Measurements from ENCODE around the gene MRPL53.
"Not testable (repeated sequence)": the region's sequence is repeated elsewhere in the genome, so short reads cannot be mapped to it uniquely, and the experiment has no call there.

Gene MRPL53

DNA sequence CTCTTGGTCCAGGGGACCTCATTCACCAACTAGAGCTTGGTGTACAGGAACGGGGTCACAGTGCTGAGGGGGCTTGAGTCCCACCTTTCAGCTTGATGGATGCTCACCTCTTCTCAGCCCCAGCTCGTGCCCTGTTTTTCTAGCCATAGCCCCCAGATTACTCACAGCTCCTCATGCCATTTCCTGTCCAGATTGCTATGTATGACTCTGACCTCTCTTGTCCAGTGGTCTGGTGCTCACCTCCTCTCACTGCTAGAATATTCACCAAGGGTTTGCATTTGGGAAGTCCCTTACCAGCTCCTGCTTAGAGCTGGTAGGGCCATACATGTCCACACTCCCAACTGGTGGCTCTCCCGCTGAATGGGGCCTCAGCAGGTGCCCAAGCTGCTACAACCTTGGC, 21.1 kb upstream of the MRPL53 start:
- TF ChIP-seq, protein P1, sequence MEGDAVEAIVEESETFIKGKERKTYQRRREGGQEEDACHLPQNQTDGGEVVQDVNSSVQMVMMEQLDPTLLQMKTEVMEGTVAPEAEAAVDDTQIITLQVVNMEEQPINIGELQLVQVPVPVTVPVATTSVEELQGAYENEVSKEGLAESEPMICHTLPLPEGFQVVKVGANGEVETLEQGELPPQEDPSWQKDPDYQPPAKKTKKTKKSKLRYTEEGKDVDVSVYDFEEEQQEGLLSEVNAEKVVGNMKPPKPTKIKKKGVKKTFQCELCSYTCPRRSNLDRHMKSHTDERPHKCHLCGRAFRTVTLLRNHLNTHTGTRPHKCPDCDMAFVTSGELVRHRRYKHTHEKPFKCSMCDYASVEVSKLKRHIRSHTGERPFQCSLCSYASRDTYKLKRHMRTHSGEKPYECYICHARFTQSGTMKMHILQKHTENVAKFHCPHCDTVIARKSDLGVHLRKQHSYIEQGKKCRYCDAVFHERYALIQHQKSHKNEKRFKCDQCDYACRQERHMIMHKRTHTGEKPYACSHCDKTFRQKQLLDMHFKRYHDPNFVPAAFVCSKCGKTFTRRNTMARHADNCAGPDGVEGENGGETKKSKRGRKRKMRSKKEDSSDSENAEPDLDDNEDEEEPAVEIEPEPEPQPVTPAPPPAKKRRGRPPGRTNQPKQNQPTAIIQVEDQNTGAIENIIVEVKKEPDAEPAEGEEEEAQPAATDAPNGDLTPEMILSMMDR (IDR thresholded peaks at IDR 0.05; ENCODE audit: low read depth, low read length): no peak
- no peak for DNase-seq (ENCODE audit: extremely low read depth, low read depth)

DNA sequence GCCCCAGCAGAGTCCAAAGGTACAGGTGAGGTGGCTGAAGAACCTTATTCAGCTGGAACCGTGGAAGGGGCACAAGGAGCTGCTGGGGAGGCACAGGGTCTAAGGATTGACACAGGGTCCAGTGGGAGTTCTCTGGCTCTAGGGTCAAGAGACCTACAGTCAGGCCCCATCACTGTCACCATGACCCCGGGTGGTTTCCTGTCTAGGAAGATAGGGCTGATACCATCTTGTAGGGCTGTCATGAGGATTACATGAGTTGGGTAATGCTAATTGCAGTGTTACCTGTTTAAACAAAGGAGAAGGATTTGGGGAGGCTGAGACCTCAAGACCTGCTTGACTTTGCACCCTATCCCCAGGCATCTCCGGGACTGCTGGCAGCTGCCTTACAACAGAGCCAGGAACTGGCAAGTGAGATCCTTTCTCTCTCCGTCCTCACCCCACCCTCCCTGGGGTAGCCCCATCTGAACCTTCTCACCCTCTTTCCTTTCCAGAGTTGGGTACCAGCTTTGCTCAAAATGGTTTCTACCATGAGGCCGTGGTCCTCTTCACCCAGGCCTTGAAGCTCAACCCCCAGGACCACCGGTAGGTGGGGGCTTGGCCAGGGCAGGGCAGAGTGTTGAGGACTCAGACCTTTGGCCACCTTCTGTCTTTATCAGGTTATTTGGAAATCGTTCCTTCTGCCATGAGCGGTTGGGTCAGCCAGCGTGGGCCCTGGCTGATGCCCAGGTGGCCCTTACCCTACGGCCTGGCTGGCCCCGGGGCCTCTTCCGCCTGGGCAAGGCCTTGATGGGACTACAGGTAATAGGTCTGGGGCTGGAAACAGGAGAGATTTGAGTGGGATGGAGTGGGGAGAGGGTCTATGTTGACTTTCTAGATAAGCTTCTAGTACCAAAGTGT, 19.4 kb upstream of the MRPL53 start:
- TF ChIP-seq, protein P1 (IDR thresholded peaks at IDR 0.05; ENCODE audit: low read depth, low read length): no peak
- DNase-seq (ENCODE audit: extremely low read depth, low read depth): no peak

DNA sequence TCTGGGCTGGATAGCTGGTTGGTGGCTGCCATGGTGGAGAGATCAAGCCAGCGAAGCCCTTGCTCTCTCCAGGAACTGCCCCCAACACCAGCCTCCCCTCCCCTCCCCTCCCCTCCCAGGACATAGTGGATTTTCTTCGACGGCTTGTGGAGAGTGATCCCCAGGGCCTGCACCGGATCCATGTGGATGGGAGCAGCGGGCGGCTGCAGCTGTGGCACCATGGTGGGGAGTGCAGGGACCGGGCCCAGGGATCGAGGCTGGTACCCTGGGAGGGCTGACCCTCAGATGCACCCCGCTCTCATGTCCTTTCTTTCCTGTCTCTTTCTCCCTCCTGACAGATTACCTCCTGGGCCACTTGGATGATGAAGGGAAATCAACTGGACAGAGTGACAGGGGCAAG, 17.4 kb upstream of the MRPL53 start:
- TF ChIP-seq, protein P1 (IDR thresholded peaks at IDR 0.05; ENCODE audit: low read depth, low read length): no peak
- DNase-seq (ENCODE audit: extremely low read depth, low read depth): no peak

DNA sequence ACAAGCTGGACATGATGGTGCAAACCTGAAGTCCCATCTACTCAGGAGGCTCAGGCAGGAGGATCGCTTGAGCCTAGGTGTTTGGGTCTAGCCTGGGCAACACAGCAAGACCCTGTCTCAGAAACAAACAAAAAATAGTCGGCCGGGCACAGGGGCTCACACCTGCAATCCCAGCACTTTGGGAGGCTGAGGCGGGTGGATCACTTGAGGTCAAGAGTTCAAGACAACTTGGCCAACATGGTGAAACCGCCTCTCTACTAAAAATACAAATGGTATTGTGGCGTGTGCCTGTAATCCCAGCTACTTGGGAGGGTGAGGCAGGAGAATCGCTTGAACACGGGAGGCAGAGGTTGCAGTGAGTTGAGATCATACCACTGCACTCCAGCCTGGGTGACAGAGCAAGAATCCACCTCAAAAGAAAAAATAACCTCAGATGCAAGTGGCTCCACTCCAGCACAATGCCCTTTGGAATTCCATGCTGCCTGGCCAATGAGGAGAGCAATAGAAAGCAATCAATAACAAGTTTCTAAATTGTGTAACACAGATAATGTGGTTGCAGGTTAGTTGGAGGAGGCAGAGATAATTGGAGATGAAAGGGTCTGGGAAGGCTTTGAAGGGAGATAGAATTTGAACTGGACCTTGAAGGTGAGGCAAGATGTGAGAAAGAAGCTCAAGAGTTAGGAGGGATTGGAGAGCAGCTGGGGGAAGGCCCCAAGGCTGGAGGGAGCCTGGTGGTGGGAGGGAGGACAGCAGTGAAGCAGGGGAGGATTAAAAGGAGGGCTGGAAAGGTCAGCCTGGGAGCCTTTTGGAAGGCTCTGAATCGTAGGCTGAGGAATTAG, 16.4 kb upstream of the MRPL53 start:
- no peak for DNase-seq (ENCODE audit: extremely low read depth, low read depth)
- TF ChIP-seq, protein P1 (IDR thresholded peaks at IDR 0.05; ENCODE audit: low read depth, low read length): no peak

DNA sequence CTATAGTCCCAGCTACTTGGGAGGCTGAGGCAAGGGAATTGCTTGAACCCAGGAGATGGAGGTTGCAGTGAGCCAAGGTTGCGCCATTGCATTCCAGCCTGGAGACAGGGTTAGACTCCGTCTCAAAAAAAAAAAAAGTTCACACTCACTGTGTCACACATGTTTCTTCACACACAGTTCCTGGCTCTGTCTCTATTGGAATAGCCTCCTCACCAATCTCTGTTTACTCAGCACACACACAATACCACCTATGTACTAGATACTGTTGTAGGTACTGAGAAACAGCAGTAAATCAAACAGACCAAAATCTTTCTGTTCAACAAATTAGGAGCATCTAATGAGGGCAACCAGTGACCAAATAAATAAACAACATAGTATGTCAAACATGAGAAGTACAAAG, 13.7 kb upstream of the MRPL53 start:
- TF ChIP-seq, protein P1 (IDR thresholded peaks at IDR 0.05; ENCODE audit: low read depth, low read length): no peak
- DNase-seq (ENCODE audit: extremely low read depth, low read depth): no peak

DNA sequence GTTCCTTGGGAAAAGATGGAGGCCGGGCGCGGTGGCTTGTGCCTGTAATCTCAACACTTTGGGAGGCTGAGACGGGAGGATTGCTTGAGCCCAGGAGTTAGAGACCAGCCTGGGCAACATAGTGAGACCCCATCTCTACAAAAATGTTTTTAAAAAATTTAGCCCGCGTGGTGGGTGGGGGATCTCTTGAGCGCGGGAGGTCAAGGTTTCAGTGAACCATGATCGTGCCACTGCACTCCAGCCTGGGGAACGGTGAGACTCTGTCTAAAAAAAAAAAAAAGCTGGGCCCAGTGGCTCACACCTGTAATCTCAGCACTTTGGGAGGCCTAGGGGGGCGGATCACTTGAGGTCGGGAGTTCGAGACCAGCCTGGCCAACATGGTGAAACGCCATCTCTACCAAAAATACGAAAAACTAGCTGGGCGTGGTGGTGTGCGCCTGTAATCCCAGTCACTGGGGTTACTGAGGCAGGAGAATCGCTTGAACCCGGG, 11.2 kb upstream of the MRPL53 start:
- DNase-seq (ENCODE audit: extremely low read depth, low read depth): not testable (repeated sequence)

DNA sequence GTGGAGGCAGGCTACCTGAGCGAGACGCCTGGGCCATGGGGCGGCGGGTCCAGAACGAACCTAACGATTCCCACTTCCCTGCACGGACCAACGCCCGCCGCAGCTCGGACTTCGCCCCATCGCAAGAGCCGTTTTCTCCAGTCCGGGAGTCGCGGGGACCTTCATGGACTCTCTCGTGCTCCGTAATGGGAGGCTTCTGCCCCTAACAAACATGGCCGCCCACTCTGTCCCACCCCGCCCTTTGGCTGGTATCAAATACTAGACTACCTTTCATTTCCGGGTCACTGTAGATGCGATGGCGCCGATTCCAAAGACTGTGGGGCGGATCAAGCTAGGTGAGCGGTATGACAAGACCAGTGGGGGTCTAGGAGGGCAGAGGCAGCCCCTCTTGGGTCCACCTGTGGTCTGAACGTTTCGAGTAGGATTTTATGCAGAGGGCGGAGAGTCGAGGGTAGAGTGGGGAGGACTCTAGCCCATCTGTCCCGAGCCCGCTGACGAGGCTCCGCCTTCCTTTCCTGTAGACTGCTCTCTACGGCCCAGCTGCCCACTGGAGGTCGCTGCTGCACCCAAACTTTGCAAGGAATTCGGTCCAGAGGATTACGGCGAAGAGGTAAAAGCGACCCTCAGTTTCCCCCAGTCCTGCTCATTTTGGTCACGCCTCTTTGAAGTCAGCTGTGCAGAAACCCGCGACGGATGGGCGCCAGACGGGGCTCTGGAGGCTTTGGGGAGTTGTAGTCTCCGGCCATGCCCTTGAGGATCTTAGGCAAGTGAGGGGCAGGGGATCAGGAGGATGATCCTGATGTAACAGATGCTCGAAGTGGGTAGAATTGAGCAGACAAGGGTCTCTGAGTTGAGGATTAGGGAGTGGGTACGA, 10.6 kb upstream of the MRPL53 start, which contains the start of the genes CCDC142 and TTC31:
TSS of gene CCDC142 (minus strand) at position 198 of the 874 bp plus-strand sequence. CDS start at position 37, 161 bp downstream.
TSS of gene TTC31 (plus strand) at position 281 of the 874 bp plus-strand sequence. CDS start at position 296, 15 bp downstream.
- TF ChIP-seq, protein P1 (IDR thresholded peaks at IDR 0.05; ENCODE audit: low read depth, low read length): peak; percentile 91
- peak; percentile 82 for DNase-seq (ENCODE audit: extremely low read depth, low read depth)

Measured in AG09319 (cell line).